ENCODE results near the gene PKN2. TPM values are rescaled to one million over a fixed set of nuclear protein-coding genes. Genes with fewer than 3 reads are reported as not detected.

PKN2 gene
- total and polyA plus RNA-seq, 2 donors (not counting 1 experiment from before 2014, with no cell fraction given) = 11.9 to 51.6 TPM

DNA sequence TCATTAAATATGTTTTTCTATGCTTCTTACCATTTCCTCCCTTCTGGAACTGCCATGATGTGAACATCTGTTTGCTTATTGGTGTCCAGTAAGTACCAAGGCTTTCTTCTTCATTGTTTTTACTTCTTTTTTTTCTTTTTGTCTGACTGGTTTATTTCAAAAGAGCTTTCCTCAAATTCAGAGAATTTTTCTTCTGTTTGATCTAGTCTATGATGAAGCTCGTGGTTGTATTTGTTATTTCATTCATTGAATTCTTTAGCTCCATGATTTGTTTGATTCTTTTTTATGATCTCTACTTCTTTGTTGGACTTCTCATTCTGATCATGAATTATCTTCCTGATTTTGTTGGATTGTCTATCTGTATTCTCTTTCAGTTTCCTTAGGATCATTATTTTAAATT is 49.5 kb upstream of the PKN2 start:
- Mint-ChIP-seq H3K9me3 (ENCODE audit: insufficient read depth) (peaks cover 18% of the 10 kb centered on the region), H3K4me3 (no peak overlapping the region), H3K27ac (no peak overlapping the region), H3K4me1 (no peaks in the 10 kb centered on the region), H3K27me3 (peaks cover 26% of the 10 kb centered on the region)
- no peaks in the 10 kb centered on the region for H3K79me2 ChIP-seq (ENCODE audit: control insufficient read depth, insufficient read depth, low read length)
- H3K4me1 ChIP-seq (ENCODE audit: control insufficient read depth in 2 of 2, insufficient read depth in 2 of 2, low read length in 2 of 2) = no peaks in the 10 kb centered on the region
- no peak overlapping the region for H3K4me3 ChIP-seq (ENCODE audit: control extremely low read depth in 1 of 5, extremely low read depth in 1 of 5, insufficient read depth in 1 of 5, low read depth in 2 of 5, low read length in 4 of 5)
- DNase-seq (no peak), ATAC-seq (ENCODE audit: low read depth) (no peak)
- H3K27ac ChIP-seq (ENCODE audit: low read length in 2 of 2) = no peak overlapping the region
- WGBS (ENCODE audit: insufficient coverage) = no CpG with 5 or more reads among the region's 1 CpG
- no peak overlapping the region for H2AFZ ChIP-seq (ENCODE audit: insufficient read depth, low read depth, low read length, poor library complexity, severe bottlenecking)
- peaks cover 0 to 27% (median 20%) of the 10 kb centered on the region in 3 donors for H3K9me3 ChIP-seq (ENCODE audit: control extremely low read depth in 1 of 3, control insufficient read depth in 2 of 3, insufficient read depth in 1 of 3, low read length in 2 of 3)
- ChIA-PET CTCF (no interaction called here), POLR2A (no interaction called here)
- TF ChIP-seq, protein P1, sequence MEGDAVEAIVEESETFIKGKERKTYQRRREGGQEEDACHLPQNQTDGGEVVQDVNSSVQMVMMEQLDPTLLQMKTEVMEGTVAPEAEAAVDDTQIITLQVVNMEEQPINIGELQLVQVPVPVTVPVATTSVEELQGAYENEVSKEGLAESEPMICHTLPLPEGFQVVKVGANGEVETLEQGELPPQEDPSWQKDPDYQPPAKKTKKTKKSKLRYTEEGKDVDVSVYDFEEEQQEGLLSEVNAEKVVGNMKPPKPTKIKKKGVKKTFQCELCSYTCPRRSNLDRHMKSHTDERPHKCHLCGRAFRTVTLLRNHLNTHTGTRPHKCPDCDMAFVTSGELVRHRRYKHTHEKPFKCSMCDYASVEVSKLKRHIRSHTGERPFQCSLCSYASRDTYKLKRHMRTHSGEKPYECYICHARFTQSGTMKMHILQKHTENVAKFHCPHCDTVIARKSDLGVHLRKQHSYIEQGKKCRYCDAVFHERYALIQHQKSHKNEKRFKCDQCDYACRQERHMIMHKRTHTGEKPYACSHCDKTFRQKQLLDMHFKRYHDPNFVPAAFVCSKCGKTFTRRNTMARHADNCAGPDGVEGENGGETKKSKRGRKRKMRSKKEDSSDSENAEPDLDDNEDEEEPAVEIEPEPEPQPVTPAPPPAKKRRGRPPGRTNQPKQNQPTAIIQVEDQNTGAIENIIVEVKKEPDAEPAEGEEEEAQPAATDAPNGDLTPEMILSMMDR (IDR thresholded peaks at IDR 0.05) = no peak
- TF ChIP-seq EZH2 (IDR thresholded peaks at IDR 0.05; ENCODE audit: borderline replicate concordance, insufficient read depth, low read depth, low read length, poor library complexity, severe bottlenecking) = no peak
- intact Hi-C loops (cut with micrococcal nuclease) = no loop called here
- H3K9ac ChIP-seq (ENCODE audit: low read length) = no peak overlapping the region
- H3K4me2 ChIP-seq (replicated peaks; ENCODE audit: low read depth, low read length, poor library complexity, severe bottlenecking) = no peak overlapping the region
- no peaks in the 10 kb centered on the region for H3K36me3 ChIP-seq (replicated peaks in 1 of 2; ENCODE audit: control extremely low read depth in 1 of 2, control insufficient read depth in 1 of 2, extremely low read depth in 1 of 2, insufficient read depth in 2 of 2, low read length in 1 of 2)
- H3K27me3 ChIP-seq (replicated peaks in 1 of 4; ENCODE audit: control extremely low read depth in 1 of 4, control insufficient read depth in 3 of 4, insufficient read depth in 4 of 4, low read length in 3 of 4) = no peaks in the 10 kb centered on the region
- H4K20me1 ChIP-seq (ENCODE audit: control insufficient read depth, insufficient read depth, low read length, poor library complexity, severe bottlenecking) = no peaks in the 10 kb centered on the region

DNA sequence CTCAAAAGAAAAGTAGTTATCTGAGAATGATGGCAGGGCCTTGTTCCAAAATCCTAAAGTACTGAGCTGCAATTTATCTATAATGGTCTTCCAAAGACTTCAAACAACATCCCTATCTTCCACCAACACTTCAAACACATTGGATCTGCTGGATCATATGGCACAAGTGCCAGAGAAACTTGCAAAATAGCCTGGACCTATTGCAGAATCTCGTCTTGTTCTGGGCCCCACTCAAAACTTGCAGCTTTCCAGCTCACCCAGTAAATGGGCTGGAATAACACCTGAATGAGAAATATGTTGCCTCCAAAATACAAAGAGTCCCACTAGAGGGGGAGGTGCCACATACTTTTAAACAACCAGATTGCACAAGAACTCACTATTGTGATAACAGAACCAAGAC is 44.0 kb upstream of the PKN2 start:
- H3K27me3 Mint-ChIP-seq = peaks cover 21% of the 10 kb centered on the region
- Histone ChIP-seq H3K4me2 (replicated peaks; ENCODE audit: low read depth, low read length, poor library complexity, severe bottlenecking) (no peak overlapping the region), H2AFZ (ENCODE audit: insufficient read depth, low read depth, low read length, poor library complexity, severe bottlenecking) (no peak overlapping the region), H3K36me3 (replicated peaks in 1 of 2; ENCODE audit: control extremely low read depth in 1 of 2, control insufficient read depth in 1 of 2, extremely low read depth in 1 of 2, insufficient read depth in 2 of 2, low read length in 1 of 2) (no peaks in the 10 kb centered on the region), H3K4me3 (ENCODE audit: control extremely low read depth in 1 of 5, extremely low read depth in 1 of 5, insufficient read depth in 1 of 5, low read depth in 2 of 5, low read length in 4 of 5) (no peak overlapping the region), H3K9me3 (ENCODE audit: control extremely low read depth in 1 of 3, control insufficient read depth in 2 of 3, insufficient read depth in 1 of 3, low read length in 2 of 3) (peaks cover 0 to 12% (median 12%) of the 10 kb centered on the region in 3 donors), H3K4me1 (ENCODE audit: control insufficient read depth in 2 of 2, insufficient read depth in 2 of 2, low read length in 2 of 2) (no peaks in the 10 kb centered on the region), H4K20me1 (ENCODE audit: control insufficient read depth, insufficient read depth, low read length, poor library complexity, severe bottlenecking) (no peaks in the 10 kb centered on the region), H3K9ac (ENCODE audit: low read length) (no peak overlapping the region), H3K27ac (ENCODE audit: low read length in 2 of 2) (no peak overlapping the region), H3K27me3 (replicated peaks in 1 of 4; ENCODE audit: control extremely low read depth in 1 of 4, control insufficient read depth in 3 of 4, insufficient read depth in 4 of 4, low read length in 3 of 4) (peaks cover 0 to 2% (median 0%) of the 10 kb centered on the region in 4 experiments), H3K79me2 (ENCODE audit: control insufficient read depth, insufficient read depth, low read length) (no peaks in the 10 kb centered on the region)
- peaks cover 11% of the 10 kb centered on the region for H3K9me3 Mint-ChIP-seq (ENCODE audit: insufficient read depth)
- WGBS (ENCODE audit: insufficient coverage) = no CpG with 5 or more reads among the region's 1 CpG
- ChIA-PET CTCF (no interaction called here), POLR2A (no interaction called here)
- intact Hi-C loops (cut with micrococcal nuclease) = no loop called here
- ATAC-seq (ENCODE audit: low read depth) (no peak), DNase-seq (no peak)
- H3K4me1 Mint-ChIP-seq = no peaks in the 10 kb centered on the region
- no peak for TF ChIP-seq EZH2 (IDR thresholded peaks at IDR 0.05; ENCODE audit: borderline replicate concordance, insufficient read depth, low read depth, low read length, poor library complexity, severe bottlenecking)
- TF ChIP-seq, protein P1 (IDR thresholded peaks at IDR 0.05) = no peak
- H3K4me3 Mint-ChIP-seq = no peak overlapping the region
- no peak overlapping the region for H3K27ac Mint-ChIP-seq
